Measurements from ENCODE around the gene WDR64.

GRCh38 chr1:241638099-241638682, 13.9 kb upstream of the WDR64 start:
- TF ChIP-seq CTCF (IDR thresholded peaks at IDR 0.05) (no peak), POLR2A (IDR thresholded peaks at IDR 0.05) (no peak)

Measured in ovary (tissue), 3 donors.